ENCODE measurements around the gene MFAP4. TPM values are rescaled to one million over a fixed set of nuclear protein-coding genes. Genes with fewer than 3 reads are reported as not detected.

MFAP4 gene
- total RNA-seq, 1 donor from 2014 or later = 0.93 TPM

DNA sequence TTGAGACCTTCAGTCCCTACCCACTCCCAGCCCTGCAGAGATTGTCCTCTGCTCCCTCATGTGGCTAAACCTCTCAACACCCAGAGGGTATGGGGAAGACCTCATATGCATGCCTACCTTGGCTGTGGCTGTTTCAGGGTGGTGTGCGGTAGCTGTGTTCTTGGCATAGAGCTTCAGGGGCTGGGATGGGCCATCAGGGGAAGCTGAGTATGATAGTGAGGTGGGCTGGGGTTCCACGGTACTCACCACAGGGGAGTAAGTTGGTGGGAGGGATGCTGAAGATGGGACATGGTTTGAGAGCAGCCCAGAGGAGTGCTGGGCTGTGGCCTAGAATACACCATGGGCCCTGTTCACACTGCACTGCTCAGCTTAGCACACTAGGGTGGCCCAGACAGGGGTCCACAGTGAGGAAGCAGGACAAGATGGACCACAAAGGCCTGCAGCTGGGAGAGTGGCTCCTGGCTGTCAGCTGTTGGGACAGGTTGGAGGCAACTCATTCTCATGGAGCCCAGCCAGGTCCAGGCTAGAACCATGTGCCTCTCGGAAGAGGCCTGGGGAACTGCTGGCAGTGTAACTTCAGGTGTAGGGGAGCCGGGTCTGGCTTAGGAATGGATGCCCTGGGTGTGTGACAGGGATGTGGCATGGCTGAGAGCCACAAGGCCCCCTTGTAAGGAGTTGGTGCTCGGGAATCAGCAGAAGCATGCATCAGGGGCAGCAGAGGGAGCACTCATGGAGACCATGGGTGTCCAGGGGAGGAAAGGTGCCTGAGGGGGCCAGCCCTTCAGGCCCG is 3.1 kb downstream of the MFAP4 start:
- Histone ChIP-seq H2AFZ (ENCODE audit: low read depth, low read length) (no peak overlapping the region), H4K20me1 (ENCODE audit: insufficient read depth, low read length) (peaks cover 67% of the 10 kb centered on the region), H3K4me1 (ENCODE audit: insufficient read depth, low read length) (peaks cover 33% of the 10 kb centered on the region), H3K36me3 (ENCODE audit: insufficient read depth, low read length) (peaks cover 21% of the 10 kb centered on the region), H3K9me3 (ENCODE audit: insufficient read depth, low read depth, low read length) (no peaks in the 10 kb centered on the region), H3K9ac (ENCODE audit: low read length) (no peak overlapping the region), H3K27ac (ENCODE audit: low read depth, low read length) (no peak overlapping the region), H3K4me3 (ENCODE audit: insufficient read depth, low read depth, low read length) (no peak overlapping the region), H3K4me2 (ENCODE audit: low read length) (no peak overlapping the region), H3K27me3 (ENCODE audit: insufficient read depth, low read length) (no peaks in the 10 kb centered on the region), H3K79me2 (ENCODE audit: insufficient read depth, low read length) (peaks cover 41% of the 10 kb centered on the region)
- no peak overlapping the region for H3K4me3 Mint-ChIP-seq (ENCODE audit: unreplicated experiment)
- no peaks in the 10 kb centered on the region for H3K27me3 Mint-ChIP-seq (ENCODE audit: low read depth, unreplicated experiment)
- DNase-seq (ENCODE audit: low read depth) (no peak), FAIRE-seq (no peak)
- no peak for TF ChIP-seq EZH2 (IDR thresholded peaks at IDR 0.05; ENCODE audit: insufficient read depth, low read length)
- TF ChIP-seq, protein P1, sequence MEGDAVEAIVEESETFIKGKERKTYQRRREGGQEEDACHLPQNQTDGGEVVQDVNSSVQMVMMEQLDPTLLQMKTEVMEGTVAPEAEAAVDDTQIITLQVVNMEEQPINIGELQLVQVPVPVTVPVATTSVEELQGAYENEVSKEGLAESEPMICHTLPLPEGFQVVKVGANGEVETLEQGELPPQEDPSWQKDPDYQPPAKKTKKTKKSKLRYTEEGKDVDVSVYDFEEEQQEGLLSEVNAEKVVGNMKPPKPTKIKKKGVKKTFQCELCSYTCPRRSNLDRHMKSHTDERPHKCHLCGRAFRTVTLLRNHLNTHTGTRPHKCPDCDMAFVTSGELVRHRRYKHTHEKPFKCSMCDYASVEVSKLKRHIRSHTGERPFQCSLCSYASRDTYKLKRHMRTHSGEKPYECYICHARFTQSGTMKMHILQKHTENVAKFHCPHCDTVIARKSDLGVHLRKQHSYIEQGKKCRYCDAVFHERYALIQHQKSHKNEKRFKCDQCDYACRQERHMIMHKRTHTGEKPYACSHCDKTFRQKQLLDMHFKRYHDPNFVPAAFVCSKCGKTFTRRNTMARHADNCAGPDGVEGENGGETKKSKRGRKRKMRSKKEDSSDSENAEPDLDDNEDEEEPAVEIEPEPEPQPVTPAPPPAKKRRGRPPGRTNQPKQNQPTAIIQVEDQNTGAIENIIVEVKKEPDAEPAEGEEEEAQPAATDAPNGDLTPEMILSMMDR (IDR thresholded peaks at IDR 0.05; ENCODE audit: insufficient read depth, low read depth, low read length) = no peak
- H3K27ac Mint-ChIP-seq (ENCODE audit: unreplicated experiment) = peak overlapping the region; percentile 66
- peaks cover 26% of the 10 kb centered on the region for H3K36me3 Mint-ChIP-seq (ENCODE audit: low read depth, unreplicated experiment)
- no peaks in the 10 kb centered on the region for H3K9me3 Mint-ChIP-seq (ENCODE audit: unreplicated experiment)
- peaks cover 33% of the 10 kb centered on the region for H3K4me1 Mint-ChIP-seq (ENCODE audit: low read depth, unreplicated experiment)

DNA sequence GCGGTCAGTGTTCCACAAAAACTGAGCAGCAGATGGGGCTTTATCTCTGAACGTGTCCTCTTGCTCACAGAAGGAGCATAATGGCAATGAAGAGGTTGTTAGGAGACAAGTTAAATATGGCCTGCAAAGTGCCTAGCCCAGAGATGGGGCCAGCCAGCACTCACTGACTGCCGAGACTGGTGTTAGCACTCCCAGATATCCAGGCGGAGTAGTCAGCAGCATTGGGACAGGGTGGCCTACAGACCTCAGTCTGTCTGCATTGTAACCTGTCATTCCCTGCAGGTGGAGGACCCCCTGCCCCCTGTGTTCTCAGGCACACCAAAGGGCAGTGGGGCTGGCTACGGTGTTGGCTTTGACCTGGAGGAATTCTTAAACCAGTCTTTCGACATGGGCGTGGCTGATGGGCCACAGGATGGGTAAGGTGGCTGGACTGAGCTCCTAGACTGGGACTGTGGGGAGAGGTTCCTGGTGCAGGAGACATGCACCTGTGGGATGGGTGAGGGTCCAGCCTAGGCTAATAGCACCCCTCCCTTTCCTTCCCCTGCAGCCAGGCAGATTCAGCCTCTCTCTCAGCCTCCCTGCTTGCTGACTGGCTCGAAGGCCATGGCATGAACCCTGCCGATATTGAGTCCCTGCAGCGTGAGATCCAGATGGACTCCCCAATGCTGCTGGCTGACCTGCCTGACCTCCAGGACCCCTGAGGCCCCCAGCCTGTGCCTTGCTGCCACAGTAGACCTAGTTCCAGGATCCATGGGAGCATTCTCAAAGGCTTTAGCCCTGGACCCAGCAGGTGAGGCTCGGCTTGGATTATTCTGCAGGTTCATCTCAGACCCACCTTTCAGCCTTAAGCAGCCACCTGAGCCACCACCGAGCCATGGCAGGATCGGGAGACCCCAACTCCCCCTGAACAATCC is 4.2 kb downstream of the MFAP4 start:
- peaks cover 29% of the 10 kb centered on the region for H3K4me1 ChIP-seq (ENCODE audit: insufficient read depth, low read length)
- Mint-ChIP-seq H3K4me1 (ENCODE audit: low read depth, unreplicated experiment) (peaks cover 28% of the 10 kb centered on the region), H3K9me3 (ENCODE audit: unreplicated experiment) (no peaks in the 10 kb centered on the region), H3K27me3 (ENCODE audit: low read depth, unreplicated experiment) (no peaks in the 10 kb centered on the region), H3K27ac (ENCODE audit: unreplicated experiment) (no peak overlapping the region), H3K36me3 (ENCODE audit: low read depth, unreplicated experiment) (peaks cover 26% of the 10 kb centered on the region), H3K4me3 (ENCODE audit: unreplicated experiment) (no peak overlapping the region)
- TF ChIP-seq EZH2 (IDR thresholded peaks at IDR 0.05; ENCODE audit: insufficient read depth, low read length) = no peak
- TF ChIP-seq, protein P1 (IDR thresholded peaks at IDR 0.05; ENCODE audit: insufficient read depth, low read depth, low read length) = no peak
- peaks cover 69% of the 10 kb centered on the region for H4K20me1 ChIP-seq (ENCODE audit: insufficient read depth, low read length)
- no peaks in the 10 kb centered on the region for H3K9me3 ChIP-seq (ENCODE audit: insufficient read depth, low read depth, low read length)
- H3K27ac ChIP-seq (ENCODE audit: low read depth, low read length) = no peak overlapping the region
- H3K9ac ChIP-seq (ENCODE audit: low read length) = no peak overlapping the region
- FAIRE-seq = no peak
- no peak for DNase-seq (ENCODE audit: low read depth)
- no peak overlapping the region for H2AFZ ChIP-seq (ENCODE audit: low read depth, low read length)
- no peaks in the 10 kb centered on the region for H3K27me3 ChIP-seq (ENCODE audit: insufficient read depth, low read length)
- peaks cover 21% of the 10 kb centered on the region for H3K36me3 ChIP-seq (ENCODE audit: insufficient read depth, low read length)
- H3K4me3 ChIP-seq (ENCODE audit: insufficient read depth, low read depth, low read length) = no peak overlapping the region
- H3K4me2 ChIP-seq (ENCODE audit: low read length) = no peak overlapping the region
- H3K79me2 ChIP-seq (ENCODE audit: insufficient read depth, low read length) = peaks cover 46% of the 10 kb centered on the region

Measured in astrocyte (in vitro differentiated cells and primary cell).